ENCODE results near the gene FAM161B.

DNA sequence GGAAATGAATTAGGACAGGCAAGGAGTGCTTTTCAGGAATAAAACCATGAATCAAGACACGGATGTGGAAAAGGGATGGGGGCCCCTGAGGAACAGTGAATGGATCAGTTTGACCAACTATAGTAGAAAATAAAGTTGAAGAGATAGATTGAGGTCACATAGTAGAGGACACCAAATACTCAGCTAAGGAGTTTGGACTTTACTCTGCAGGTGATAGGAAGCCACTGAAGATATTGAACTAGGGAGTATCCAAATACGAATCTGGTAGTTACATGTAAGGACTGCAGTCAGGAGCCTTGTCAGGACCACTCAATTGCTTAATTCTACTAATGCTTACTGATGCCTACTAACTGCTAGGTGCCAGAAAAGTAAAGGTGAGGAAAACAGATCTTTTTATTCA is 48.8 kb upstream of the FAM161B start:
- TF ChIP-seq, protein P1, sequence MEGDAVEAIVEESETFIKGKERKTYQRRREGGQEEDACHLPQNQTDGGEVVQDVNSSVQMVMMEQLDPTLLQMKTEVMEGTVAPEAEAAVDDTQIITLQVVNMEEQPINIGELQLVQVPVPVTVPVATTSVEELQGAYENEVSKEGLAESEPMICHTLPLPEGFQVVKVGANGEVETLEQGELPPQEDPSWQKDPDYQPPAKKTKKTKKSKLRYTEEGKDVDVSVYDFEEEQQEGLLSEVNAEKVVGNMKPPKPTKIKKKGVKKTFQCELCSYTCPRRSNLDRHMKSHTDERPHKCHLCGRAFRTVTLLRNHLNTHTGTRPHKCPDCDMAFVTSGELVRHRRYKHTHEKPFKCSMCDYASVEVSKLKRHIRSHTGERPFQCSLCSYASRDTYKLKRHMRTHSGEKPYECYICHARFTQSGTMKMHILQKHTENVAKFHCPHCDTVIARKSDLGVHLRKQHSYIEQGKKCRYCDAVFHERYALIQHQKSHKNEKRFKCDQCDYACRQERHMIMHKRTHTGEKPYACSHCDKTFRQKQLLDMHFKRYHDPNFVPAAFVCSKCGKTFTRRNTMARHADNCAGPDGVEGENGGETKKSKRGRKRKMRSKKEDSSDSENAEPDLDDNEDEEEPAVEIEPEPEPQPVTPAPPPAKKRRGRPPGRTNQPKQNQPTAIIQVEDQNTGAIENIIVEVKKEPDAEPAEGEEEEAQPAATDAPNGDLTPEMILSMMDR (IDR thresholded peaks at IDR 0.05), result no peak
- TF ChIP-seq POLR2A (IDR thresholded peaks at IDR 0.05) (no peak), POLR2AphosphoS5 (IDR thresholded peaks at IDR 0.05) (no peak), EP300 (IDR thresholded peaks at IDR 0.05) (no peak)
